Ovary (tissue), 9 donors: ENCODE results near the gene EPDR1. TPM values are rescaled to one million over a fixed set of nuclear protein-coding genes. Genes with fewer than 3 reads are reported as not detected.

Experiments used
- DNase-seq, 5 donors: peaks; one replicate each; pipeline ENCODE4 v3.0.0-alpha.2; 2019 to 2020
- H3K27ac ChIP-seq, 2 donors: fragments of 200-600 bp; one replicate each; pipeline versions ENCODE4 v1.5.1 to v1.8.0; 2019 to 2022
- H3K27me3 ChIP-seq: fragments of 200-600 bp; one replicate; pipeline ENCODE4 v1.8.0; 2022
- H3K36me3 ChIP-seq: fragments of 200-600 bp; sonication (generic); one replicate; pipeline ENCODE4 v1.5.1; 2019
- H3K4me1 ChIP-seq: one replicate; pipeline ENCODE4 v1.8.1; 2013; ENCODE audit warnings: mild to moderate bottlenecking, moderate library complexity; ENCODE audit not compliant: insufficient read depth
- H3K4me3 ChIP-seq: fragments of 200-600 bp; sonication (generic); one replicate; pipeline ENCODE4 v1.5.1; 2017
- H3K9me3 ChIP-seq, 2 donors: fragments of 200-600 bp in 1 of 2; sonication (generic) in 1 of 2; one replicate each; pipeline versions ENCODE4 v1.5.1 to v1.8.1; 2013 to 2019; ENCODE audit warnings: mild to moderate bottlenecking in 1 of 2, moderate library complexity in 1 of 2
- CTCF ChIP-seq, 3 donors: fragments of 450-650 bp in 2 of 3; fragments of 200-600 bp in 1 of 3; IDR thresholded peaks; one replicate each; pipeline versions ENCODE4 v1.5.1 to v1.8.0; 2016 to 2022; ENCODE audit warnings: antibody characterized with exemption in 3 of 3, mild to moderate bottlenecking in 1 of 3
- EP300 ChIP-seq: sonication (generic); formaldehyde crosslinking; IDR thresholded peaks from one replicate; pipeline ENCODE4 v1.6.1; 2017; ENCODE audit warnings: antibody characterized with exemption
- POLR2A ChIP-seq: fragments of 450-650 bp; IDR thresholded peaks from one replicate; pipeline ENCODE4 v1.6.1; 2017; ENCODE audit warnings: antibody characterized with exemption, mild to moderate bottlenecking, moderate library complexity
- WGBS, 3 donors: extraction: QIAGEN DNeasy Blood & Tissue Kit in 1 of 3; methylation state at CpG; one replicate each; pipeline versions ENCODE4 v1.1.5 to v1.1.7; 2013 to 2017; 5-methylcytosine and 5-hydroxymethylcytosine counted together
- intact Hi-C, 4 donors: fragments of 100-400 bp; cut with DNase I; formaldehyde crosslinking; loops; one replicate each; pipeline versions ENCODE4 v1.11.0 to v1.15.1; 2022 to 2023
- polyA plus RNA-seq, 2 donors: library from polyadenylated mRNA; stranded (reverse); fragments of 200-250 nt in 1 of 2; fragments of 350-450 nt in 1 of 2; fragmentation: Illumina TruSeq in 1 of 2; extraction: RNeasy Lipid Tissue Mini Kit (QIAGEN cat#74804) in 1 of 2; gene quantifications; one replicate each; pipeline ENCODE4 v1.2.3, GENCODE V29; 2013 to 2014
- total RNA-seq, 7 donors: library from RNA; depleted of rRNA in 2 of 7; stranded (reverse); fragments of >200 nt in 2 of 7; fragmentation: NEBNext Ultra II Directional in 3 of 7; extraction: Animal tissue kit (Norgen Biotek cat#: 25700) in 3 of 7; gene quantifications; one replicate each; pipeline versions ENCODE4 v1.1.0 to v1.2.4, GENCODE V29; 2016 to 2023
- donor health status: DM: no; HTN: no; CAD: no; lungs with moderate emphysema.
- donor health status: DM: no; HTN: no; CAD: no.
- donor health status: Bipolar disorder and iron deficiency.
- donor health status: DM: yes; HTN: yes; CAD: no.
- donor health status: DM: no; HTN: no; CAD: no.
- donor health status: DM: yes; HTN: yes; CAD: no.

EPDR1 gene
- total and polyA plus RNA-seq, 9 donors: 20.6 to 73.7 (median 35.7) TPM

DNA sequence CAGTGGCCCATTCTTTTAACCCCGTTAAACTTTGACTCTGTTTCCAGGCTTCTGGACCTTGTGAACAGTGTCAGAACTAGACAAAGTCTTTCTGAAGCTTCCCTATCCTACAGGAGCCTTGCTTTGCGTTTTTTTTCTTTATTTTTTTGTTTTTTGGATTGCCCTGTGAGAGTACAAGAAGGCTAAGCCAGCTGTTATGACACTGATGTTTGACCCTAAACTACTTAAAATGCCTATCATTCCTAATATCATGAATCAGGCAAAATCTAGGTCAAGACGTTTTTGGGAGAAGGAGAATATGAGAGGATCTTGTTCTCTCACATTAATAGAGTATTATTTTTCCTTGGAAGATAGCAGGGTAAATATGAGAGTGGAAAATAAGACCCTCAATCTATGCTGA, 79.8 kb downstream of the EPDR1 start:
- no peak for DNase-seq
- intact Hi-C loops: no loop called here
- Histone ChIP-seq H3K4me1 (peaks cover 10% of the 10 kb centered on the region), H3K27ac (peak overlapping the region in 1 of 2 donors; percentile 37), H3K4me3 (no peak overlapping the region), H3K9me3 (no peaks in the 10 kb centered on the region), H3K27me3 (no peaks in the 10 kb centered on the region), H3K36me3 (no peaks in the 10 kb centered on the region)
- 21 to 25% (median 22%) methylated on average over 3 of the region's 3 CpGs for whole genome bisulfite sequencing, 3 donors
- no peak for TF ChIP-seq CTCF (IDR thresholded peaks at IDR 0.05)
- no peak for TF ChIP-seq POLR2A
- no peak for TF ChIP-seq EP300

Other genes starting within 250 kb of the EPDR1 start
- gene GPR141, start 236.9 kb upstream of the EPDR1 start, total RNA-seq: under 1 TPM in 2 of 7 donors, not detected in 5; 0.45 to 0.82 TPM
- gene GPR141, start 236.9 kb upstream of the EPDR1 start, polyA plus RNA-seq: 1 to 10 TPM in 1 of 2 donors, under 1 TPM in 1; 0.08 to 1.2 TPM
- gene NME8, start 72.0 kb upstream of the EPDR1 start, total RNA-seq: not detected
- not detected for gene NME8, start 72.0 kb upstream of the EPDR1 start, polyA plus RNA-seq
- 100 to 1,000 TPM in 1 of 7 donors, 10 to 100 TPM in 6; 42.3 to 121 (median 52.9) TPM for gene SFRP4, start 3.8 kb upstream of the EPDR1 start, total RNA-seq
- gene SFRP4, start 3.8 kb upstream of the EPDR1 start, polyA plus RNA-seq: 100 to 1,000 TPM in 1 of 2 donors, 10 to 100 TPM in 1; 81.5 to 146 TPM